ENCODE results near the gene GK. TPM values are rescaled to one million over a fixed set of nuclear protein-coding genes. Genes with fewer than 3 reads are reported as not detected.

Gene GK
- total and polyA plus RNA-seq, 2 of the 8 experiments (the other 6 are each of a cell fraction or from before 2014, with no cell fraction given) = 2.9 to 11.2 TPM

DNA sequence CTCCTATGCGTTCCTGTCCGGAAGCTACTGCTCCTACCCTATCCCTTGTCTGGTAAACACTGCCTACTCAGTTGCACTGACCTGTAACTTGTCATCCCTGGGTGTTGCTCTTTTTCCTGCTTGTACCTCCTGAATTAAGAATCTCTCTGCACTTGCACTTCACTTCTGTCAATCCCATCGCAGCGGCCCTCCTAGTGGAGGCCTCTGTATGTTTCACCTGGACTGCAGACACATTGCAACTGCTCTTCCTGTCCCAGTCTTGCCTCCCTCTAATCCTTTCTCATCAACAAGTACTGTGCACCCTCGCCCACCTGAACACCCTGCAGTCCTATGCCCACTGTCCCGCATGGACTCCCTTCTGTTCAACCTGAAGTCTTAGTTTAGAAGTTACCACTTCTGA lies 8.0 kb downstream of the GK start (continued):
- TF ChIP-seq SP4 (IDR thresholded peaks at IDR 0.05; ENCODE audit: low read length) = no peak

DNA sequence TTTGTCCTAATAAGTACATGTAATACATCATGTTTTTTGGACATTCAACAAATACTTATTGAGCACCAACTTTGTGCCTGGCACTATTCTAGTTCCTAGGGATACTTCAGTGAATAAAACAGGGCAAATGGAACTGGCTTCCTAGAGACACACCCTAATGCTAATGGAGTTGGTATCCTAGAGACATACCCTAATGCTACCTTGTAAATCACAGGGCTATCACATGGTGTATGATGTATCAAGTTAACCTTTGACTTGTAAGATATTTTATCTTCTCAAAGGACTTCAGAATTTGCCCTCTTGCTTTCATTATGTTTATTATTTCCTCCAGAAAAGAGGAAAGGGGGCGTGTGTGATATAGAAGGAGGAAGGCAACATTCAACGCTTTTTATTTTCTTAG lies 10.1 kb downstream of the GK start:
- Histone ChIP-seq H3K14ac (ENCODE audit: insufficient read length) (no peak overlapping the region), H3K27ac (ENCODE audit: low read depth, low read length) (no peak overlapping the region), H3K36me3 (ENCODE audit: control insufficient read depth in 2 of 4, insufficient read depth in 4 of 4, low read length in 3 of 4) (no peaks in the 10 kb centered on the region), H3K4ac (replicated peaks; ENCODE audit: insufficient read length, low read depth, low read length) (no peak overlapping the region), H2BK120ac (replicated peaks; ENCODE audit: low read depth, low read length) (no peak overlapping the region), H2AFZ (ENCODE audit: low read length) (no peak overlapping the region), H2AK5ac (ENCODE audit: low read depth, low read length) (no peak overlapping the region), H4K8ac (ENCODE audit: extremely low read depth, insufficient read depth, low read length) (no peak overlapping the region), H4K91ac (replicated peaks; ENCODE audit: insufficient read length, low read length) (no peak overlapping the region), H3K79me2 (ENCODE audit: control insufficient read depth in 1 of 2, insufficient read depth in 2 of 2, low read length in 2 of 2) (no peaks in the 10 kb centered on the region), H3K9ac (replicated peaks in 1 of 4; ENCODE audit: extremely low read depth in 1 of 4, low read depth in 3 of 4, low read length in 3 of 4) (no peak overlapping the region), H3K4me2 (ENCODE audit: insufficient read depth in 1 of 2, low read depth in 2 of 2, low read length in 2 of 2) (no peak overlapping the region; a peak in 1 of 4 replicates), H3K4me3 (ENCODE audit: extremely low read depth in 1 of 4, insufficient read depth in 2 of 4, low read depth in 3 of 4, low read length in 4 of 4) (no peak overlapping the region), H2BK12ac (ENCODE audit: low read depth, low read length) (no peak overlapping the region), H3K9me3 (ENCODE audit: insufficient read depth in 2 of 2, low read depth in 1 of 2, low read length in 1 of 2) (no peaks in the 10 kb centered on the region), H3K18ac (ENCODE audit: extremely low read depth, low read length) (no peak overlapping the region), H3K23ac (ENCODE audit: insufficient read length) (no peak overlapping the region), H2BK20ac (ENCODE audit: low read length) (no peak overlapping the region), H4K20me1 (replicated peaks in 1 of 2; ENCODE audit: control insufficient read depth in 1 of 2, insufficient read depth in 2 of 2, low read length in 2 of 2) (no peaks in the 10 kb centered on the region), H3K23me2 (ENCODE audit: low read depth, low read length) (no peaks in the 10 kb centered on the region), H3K4me1 (replicated peaks in 1 of 4; ENCODE audit: control insufficient read depth in 3 of 4, insufficient read depth in 4 of 4, low read length in 3 of 4) (no peaks in the 10 kb centered on the region), H2BK15ac (ENCODE audit: low read length) (no peak overlapping the region), H3K27me3 (replicated peaks in 1 of 4; ENCODE audit: control insufficient read depth in 3 of 4, extremely low read depth in 1 of 4, insufficient read depth in 3 of 4, low read length in 3 of 4) (no peaks in the 10 kb centered on the region), H4K5ac (ENCODE audit: insufficient read length, low read depth, low read length) (no peak overlapping the region), H3K79me1 (ENCODE audit: low read depth, low read length) (no peaks in the 10 kb centered on the region), H2BK5ac (ENCODE audit: low read depth, low read length) (no peak overlapping the region), H3K56ac (replicated peaks; ENCODE audit: insufficient read length, low read depth, low read length) (no peak overlapping the region)
- no peak for FAIRE-seq
- POLR2A ChIA-PET (ENCODE audit: partially characterized antibody) = no interaction called here
- TF ChIP-seq EZH2 (IDR thresholded peaks at IDR 0.05; ENCODE audit: low read depth, low read length, severe bottlenecking) (no peak), HDAC2 (IDR thresholded peaks at IDR 0.05; ENCODE audit: borderline replicate concordance in 1 of 2, low read depth in 2 of 2, low read length in 2 of 2) (no peak), RBBP5 (IDR thresholded peaks at IDR 0.05; ENCODE audit: borderline replicate concordance, low read depth, low read length) (no peak)
- CTCF ChIA-PET (ENCODE audit: partially characterized antibody) = no interaction called here
- DNase-seq (ENCODE audit: low read depth in 1 of 2, low spot score in 2 of 2) = no peak
- WGBS, 2 experiments (ENCODE audit: extremely low coverage in 1 of 2, insufficient coverage in 1 of 2, insufficient read length in 1 of 2, insufficient replicate concordance in 2 of 2, low coverage in 1 of 2, low lambda C conversion rate in 2 of 2, missing lambda C conversion rate in 1 of 2) = 89% methylated on average over 2 of the region's 2 CpGs; no CpG with 5 or more reads in 1 of the 2 experiments

All from H1 (cell line).